ENCODE measurements around the gene GAGE12F. TPM values are rescaled to one million over a fixed set of nuclear protein-coding genes. Genes with fewer than 3 reads are reported as not detected.

Gene GAGE12F
- total RNA-seq, 1 experiment from 2014 or later = not detected

- BruUV-seq (replicated peaks) = no TSS peak
- Histone ChIP-seq H3K4me2 (no peak overlapping the region), H3K27me3 (ENCODE audit: insufficient read depth, low read depth) (no peaks in the 10 kb centered on the region), H3K27ac (no peak overlapping the region), H3K9me3 (ENCODE audit: insufficient read depth, low read depth) (no peaks in the 10 kb centered on the region), H3F3A (ENCODE audit: insufficient read depth, low read depth) (no peaks in the 10 kb centered on the region), H3K79me2 (ENCODE audit: low read depth) (no peaks in the 10 kb centered on the region), H2AFZ (no peak overlapping the region), H4K20me1 (ENCODE audit: insufficient read depth) (no peaks in the 10 kb centered on the region), H3K9me2 (ENCODE audit: insufficient read depth) (no peaks in the 10 kb centered on the region), H3K4me3 (no peak overlapping the region), H3K36me3 (ENCODE audit: low read depth) (no peaks in the 10 kb centered on the region), H3K4me1 (replicated peaks; ENCODE audit: insufficient read depth) (no peaks in the 10 kb centered on the region)
- intact Hi-C loops (cut with micrococcal nuclease; ENCODE audit: unreplicated experiment) = no loop called here
- DNase-seq = no peak
- ChIA-PET CTCF (no interaction called here), POLR2A (ENCODE audit: unreplicated experiment) (no interaction called here)
- TF ChIP-seq CTCF (conservative IDR thresholded peaks at IDR 0.05) (no peak), EZH2 (IDR thresholded peaks at IDR 0.05; ENCODE audit: low read depth) (no peak)
Observed at GRCh38 chrX:49610718-49611310, 50.2 kb downstream of the GAGE12F start.

Other genes with a start within 250 kb of the GAGE12F start
- gene GAGE12J, start 238.8 kb upstream of the GAGE12F start, total RNA-seq (2021) = not detected in 2 replicates
- not detected in 2 replicates for gene GAGE13, start 229.3 kb upstream of the GAGE12F start, total RNA-seq (2021)
- not detected in 2 replicates for gene GAGE12C, start 28.7 kb upstream of the GAGE12F start, total RNA-seq (2021)
- gene GAGE12D, start 19.1 kb upstream of the GAGE12F start, total RNA-seq (2021) = not detected in 2 replicates
- gene GAGE12E, start 9.6 kb upstream of the GAGE12F start, total RNA-seq (2021) = not detected in 2 replicates
- gene GAGE12G, start 9.6 kb downstream of the GAGE12F start, total RNA-seq (2021) = not detected in 2 replicates
- not detected in 2 replicates for gene GAGE12H, start 19.1 kb downstream of the GAGE12F start, total RNA-seq (2021)
- gene GAGE2A, start 28.7 kb downstream of the GAGE12F start, total RNA-seq (2021) = not detected in 2 replicates
- gene GAGE1, start 38.2 kb downstream of the GAGE12F start, total RNA-seq (2021) = not detected in 2 replicates
- not detected in 2 replicates for gene PAGE1, start 135.1 kb downstream of the GAGE12F start, total RNA-seq (2021)

Data from PC-9 (cell line).